ENCODE results near the gene GIPC2. TPM values are rescaled to one million over a fixed set of nuclear protein-coding genes. Genes with fewer than 3 reads are reported as not detected.

Gene GIPC2
- polyA plus RNA-seq, 2 of the 4 experiments (the other 2 are of a cell fraction), result 0.06 TPM; not detected in 1

- DNase-seq (ENCODE audit: low read depth in 1 of 2, low spot score in 1 of 2), result no peak
- no peak overlapping the region for H3K4me3 ChIP-seq
- ChIA-PET POLR2A (no interaction called here), CTCF (interaction anchor here (0.6 kb wide), 1 partner anchor 857 kb away, joined by 3 read pairs; no protein-coding TSS in a partner anchor)
- 21% methylated on average over 3 of the region's 3 CpGs for WGBS (ENCODE audit: missing lambda C conversion rate)
- FAIRE-seq, result peak; percentile 18
- TF ChIP-seq HMGXB4 (CRISPR knock-in tag; IDR thresholded peaks at IDR 0.05; ENCODE audit: borderline replicate concordance), result no peak
- no peak for TF ChIP-seq CBX2 (IDR thresholded peaks at IDR 0.05; ENCODE audit: borderline replicate concordance, low read depth)
- no peak for TF ChIP-seq PHF8 (IDR thresholded peaks at IDR 0.05; ENCODE audit: borderline replicate concordance, low read depth)
- no peak for TF ChIP-seq CHD4 (IDR thresholded peaks at IDR 0.05; ENCODE audit: borderline replicate concordance)
- TF ChIP-seq JUN (IDR thresholded peaks at IDR 0.05), result no peak
- TF ChIP-seq TP53 (CRISPR knock-in tag; IDR thresholded peaks at IDR 0.05), result no peak
- no peak for TF ChIP-seq MAFK (IDR thresholded peaks at IDR 0.05; ENCODE audit: partially characterized antibody)
- no peak for TF ChIP-seq ESRRA (IDR thresholded peaks at IDR 0.05; ENCODE audit: borderline replicate concordance, low read length)
- TF ChIP-seq CTCF (IDR thresholded peaks at IDR 0.05), result no peak
- TF ChIP-seq ZSCAN20 (CRISPR knock-in tag; IDR thresholded peaks at IDR 0.05), result no peak
- TF ChIP-seq CHD2 (IDR thresholded peaks at IDR 0.05; ENCODE audit: low read length, partially characterized antibody), result no peak
- TF ChIP-seq NFE2L2 (conservative IDR thresholded peaks at IDR 0.05; ENCODE audit: low read length), result no peak
- TF ChIP-seq POLR2AphosphoS2 (conservative IDR thresholded peaks at IDR 0.05; ENCODE audit: low read length), result no peak
- TF ChIP-seq FOSB (CRISPR knock-in tag; IDR thresholded peaks at IDR 0.05), result no peak
- no peak for TF ChIP-seq SMC3 (IDR thresholded peaks at IDR 0.05)
- H3K9me3 ChIP-seq, result no peaks in the 10 kb centered on the region
- H3K4me1 ChIP-seq, result no peaks in the 10 kb centered on the region
- ATAC-seq, result no peak
- H3K27ac ChIP-seq, result no peak overlapping the region
- H3K4me2 ChIP-seq, result no peak overlapping the region
Observed at GRCh38 chr1:78171736-78172590, 126.2 kb downstream of the GIPC2 start.

DNA sequence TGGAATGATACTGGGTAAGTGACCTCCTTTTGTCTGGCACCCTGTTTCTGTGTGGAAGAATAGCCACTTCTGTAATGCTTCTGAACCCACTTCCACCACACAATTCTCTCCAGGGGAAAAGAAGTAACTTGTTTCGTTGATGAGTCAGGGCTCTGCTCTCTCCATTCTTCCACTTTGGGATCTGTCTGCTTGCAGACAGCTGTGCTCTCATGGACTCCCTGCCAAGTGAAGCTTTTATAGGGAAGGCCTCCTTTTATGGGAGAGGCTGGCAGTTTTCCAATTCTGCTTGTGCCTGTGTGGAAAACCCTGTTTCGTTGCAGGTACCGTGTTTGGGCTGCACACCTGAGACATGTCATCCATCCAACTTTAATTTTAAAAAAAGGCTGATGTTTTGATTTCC is 130.7 kb downstream of the GIPC2 start:
- no peak overlapping the region for H3K27ac ChIP-seq
- POLR2A ChIA-PET, result no interaction called here
- FAIRE-seq, result no peak

More for the DNA sequence above, 130.7 kb downstream of the GIPC2 start:
- H3K4me3 ChIP-seq, result no peak overlapping the region
- H3K4me2 ChIP-seq, result no peak overlapping the region
- no peaks in the 10 kb centered on the region for H3K4me1 ChIP-seq
- 4% methylated on average over 3 of the region's 3 CpGs for WGBS (ENCODE audit: missing lambda C conversion rate)
- CTCF ChIA-PET, result no interaction called here
- H3K9me3 ChIP-seq, result no peaks in the 10 kb centered on the region
- no peak for ATAC-seq
- TF ChIP-seq JUNB (IDR thresholded peaks at IDR 0.05) (no peak), KDM5A (IDR thresholded peaks at IDR 0.05) (no peak), SREBF2 (IDR thresholded peaks at IDR 0.05) (no peak), REST (IDR thresholded peaks at IDR 0.05) (no peak), PHF8 (IDR thresholded peaks at IDR 0.05; ENCODE audit: borderline replicate concordance, low read depth) (no peak)
- no peak for DNase-seq (ENCODE audit: low read depth in 1 of 2, low spot score in 1 of 2)
